ENCODE results near the gene NBAS. TPM values are rescaled to one million over a fixed set of nuclear protein-coding genes. Genes with fewer than 3 reads are reported as not detected.

Gene NBAS
- polyA plus RNA-seq, 1 experiment: 35.6 TPM

- Histone ChIP-seq H3K36me3 (ENCODE audit: control insufficient read depth, insufficient read depth, low read length) (no peaks in the 10 kb centered on the region), H3K4me3 (ENCODE audit: low read depth, low read length) (no peak overlapping the region), H3K27me3 (ENCODE audit: control insufficient read depth, insufficient read depth, low read length) (no peaks in the 10 kb centered on the region)
- TF ChIP-seq, protein P1, sequence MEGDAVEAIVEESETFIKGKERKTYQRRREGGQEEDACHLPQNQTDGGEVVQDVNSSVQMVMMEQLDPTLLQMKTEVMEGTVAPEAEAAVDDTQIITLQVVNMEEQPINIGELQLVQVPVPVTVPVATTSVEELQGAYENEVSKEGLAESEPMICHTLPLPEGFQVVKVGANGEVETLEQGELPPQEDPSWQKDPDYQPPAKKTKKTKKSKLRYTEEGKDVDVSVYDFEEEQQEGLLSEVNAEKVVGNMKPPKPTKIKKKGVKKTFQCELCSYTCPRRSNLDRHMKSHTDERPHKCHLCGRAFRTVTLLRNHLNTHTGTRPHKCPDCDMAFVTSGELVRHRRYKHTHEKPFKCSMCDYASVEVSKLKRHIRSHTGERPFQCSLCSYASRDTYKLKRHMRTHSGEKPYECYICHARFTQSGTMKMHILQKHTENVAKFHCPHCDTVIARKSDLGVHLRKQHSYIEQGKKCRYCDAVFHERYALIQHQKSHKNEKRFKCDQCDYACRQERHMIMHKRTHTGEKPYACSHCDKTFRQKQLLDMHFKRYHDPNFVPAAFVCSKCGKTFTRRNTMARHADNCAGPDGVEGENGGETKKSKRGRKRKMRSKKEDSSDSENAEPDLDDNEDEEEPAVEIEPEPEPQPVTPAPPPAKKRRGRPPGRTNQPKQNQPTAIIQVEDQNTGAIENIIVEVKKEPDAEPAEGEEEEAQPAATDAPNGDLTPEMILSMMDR (IDR thresholded peaks at IDR 0.05; ENCODE audit: insufficient read depth, low read depth, low read length): no peak
- no peak for DNase-seq (ENCODE audit: low read depth)
- ChIA-PET POLR2A (no interaction called here), CTCF (no interaction called here)
These were observed 441.4 kb downstream of the NBAS start for GRCh38 chr2:15119722-15120175.

DNA sequence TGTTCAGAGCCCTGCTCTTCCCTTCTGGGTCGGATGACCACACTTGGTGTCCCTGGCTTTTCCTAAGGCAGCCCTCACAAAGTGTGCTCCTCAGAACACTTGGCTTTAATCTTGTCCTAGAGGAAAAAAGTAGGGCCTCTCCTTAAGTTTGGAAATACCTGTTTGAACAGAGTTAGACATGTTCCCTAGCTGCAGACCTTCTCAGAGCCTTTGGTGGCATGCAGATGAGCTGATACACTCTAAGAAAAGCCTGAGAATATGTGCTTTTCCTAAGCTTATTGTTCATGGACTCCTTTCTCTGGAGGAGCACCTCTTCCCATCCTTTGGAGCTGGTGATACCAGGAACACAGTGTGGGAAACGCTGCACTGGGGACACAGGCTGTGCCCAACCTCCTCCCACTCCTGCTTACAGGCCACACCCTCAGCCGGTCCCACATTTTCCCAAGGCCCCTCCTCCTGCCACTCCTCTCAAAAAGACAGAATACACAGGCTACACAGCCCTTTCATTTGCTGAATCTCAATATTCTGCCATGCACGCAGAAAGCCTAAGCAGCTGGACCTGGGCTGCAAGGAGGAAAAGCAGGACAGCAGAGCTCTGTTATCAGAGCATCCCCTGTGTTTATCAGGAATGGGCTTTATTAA, 443.6 kb downstream of the NBAS start:
- H3K36me3 ChIP-seq (ENCODE audit: control insufficient read depth, insufficient read depth, low read length): no peaks in the 10 kb centered on the region
- CTCF ChIA-PET: interaction anchor here (0.6 kb wide), 1 partner anchor 865 kb away, joined by 3 read pairs; no protein-coding TSS in a partner anchor
- no peak overlapping the region for H3K4me3 ChIP-seq (ENCODE audit: low read depth, low read length)
- no peaks in the 10 kb centered on the region for H3K27me3 ChIP-seq (ENCODE audit: control insufficient read depth, insufficient read depth, low read length)
- no peak for DNase-seq (ENCODE audit: low read depth)
- TF ChIP-seq, protein P1 (IDR thresholded peaks at IDR 0.05; ENCODE audit: insufficient read depth, low read depth, low read length): no peak
- POLR2A ChIA-PET: no interaction called here

Other genes starting within 250 kb of the NBAS start
- 49.6 and 109 TPM in 2 replicates for gene DDX1, start 30.5 kb upstream of the NBAS start, polyA plus RNA-seq (2011; rRNA removed)

All from BJ (cell line).